Measurements from ENCODE around the gene EIF4B. TPM values are rescaled to one million over a fixed set of nuclear protein-coding genes. Genes with fewer than 3 reads are reported as not detected.
A peak's percentile ranks its signal among the peaks of the same experiment; 100 is the strongest.

EIF4B gene
- total and polyA plus RNA-seq, 4 donors, result 81.9 to 684 (median 220) TPM

GRCh38 chr12:52964556-52965336, 41.5 kb upstream of the EIF4B start:
- WGBS, 2 donors, result 55 to 79% methylated on average over 19 of the region's 19 CpGs
- no peaks in the 10 kb centered on the region for H3K9me3 ChIP-seq (ENCODE audit: control insufficient read depth in 4 of 4, insufficient read depth in 3 of 4, low read length in 3 of 4)
- H3K4me3 ChIP-seq, result no peak overlapping the region
- no peak overlapping the region for H3K27ac ChIP-seq (ENCODE audit: low read depth in 1 of 2, low read length in 1 of 2)
- H3K9ac ChIP-seq (ENCODE audit: insufficient read depth in 1 of 2, low read length in 2 of 2), result peak overlapping the region in 1 of 2 donors; percentile 55
- no peaks in the 10 kb centered on the region for H3K36me3 ChIP-seq (ENCODE audit: control insufficient read depth in 4 of 4, insufficient read depth in 4 of 4, low read length in 4 of 4)
- ATAC-seq (ENCODE audit: insufficient read depth, low FRiP score) (no peak), DNase-seq (peak in 1 of 3 donors; percentile 42)
- no peak for TF ChIP-seq CTCF (IDR thresholded peaks at IDR 0.05; ENCODE audit: control extremely low read depth, extremely low read depth)
- no peaks in the 10 kb centered on the region for H3K27me3 ChIP-seq (ENCODE audit: control insufficient read depth in 3 of 3, insufficient read depth in 3 of 3, low read length in 2 of 3)
- H3K4me1 ChIP-seq (ENCODE audit: control insufficient read depth in 5 of 5, insufficient read depth in 5 of 5, low read length in 5 of 5), result peaks cover 0 to 6% (median 0%) of the 10 kb centered on the region in 5 donors

- Histone ChIP-seq H3K9me3 (ENCODE audit: control insufficient read depth in 4 of 4, insufficient read depth in 3 of 4, low read length in 3 of 4) (no peaks in the 10 kb centered on the region), H3K27ac (ENCODE audit: low read depth in 1 of 2, low read length in 1 of 2) (no peak overlapping the region), H3K9ac (ENCODE audit: insufficient read depth in 1 of 2, low read length in 2 of 2) (peak overlapping the region in 1 of 2 donors; percentile 55), H3K27me3 (ENCODE audit: control insufficient read depth in 3 of 3, insufficient read depth in 3 of 3, low read length in 2 of 3) (no peaks in the 10 kb centered on the region), H3K4me3 (peak overlapping the region; percentile 4), H3K4me1 (ENCODE audit: control insufficient read depth in 5 of 5, insufficient read depth in 5 of 5, low read length in 5 of 5) (peaks cover 0 to 7% (median 0%) of the 10 kb centered on the region in 5 donors), H3K36me3 (ENCODE audit: control insufficient read depth in 4 of 4, insufficient read depth in 4 of 4, low read length in 4 of 4) (no peaks in the 10 kb centered on the region)
- TF ChIP-seq CTCF (IDR thresholded peaks at IDR 0.05; ENCODE audit: control extremely low read depth, extremely low read depth), result no peak
- peak; percentile 45 to 85 (median 83) for DNase-seq
- peak; percentile 9 for ATAC-seq (ENCODE audit: insufficient read depth, low FRiP score)
- WGBS, 2 donors, result 7 to 18% methylated on average over 19 to 28 of the region's 28 CpGs
These were observed 40.9 kb upstream of the EIF4B start for GRCh38 chr12:52965337-52965731.

- no peak overlapping the region for H3K4me3 ChIP-seq
- DNase-seq (no peak), ATAC-seq (ENCODE audit: insufficient read depth, low FRiP score) (no peak)
- H3K27me3 ChIP-seq (ENCODE audit: control insufficient read depth in 3 of 3, insufficient read depth in 3 of 3, low read length in 2 of 3), result no peaks in the 10 kb centered on the region
- H3K36me3 ChIP-seq (ENCODE audit: control insufficient read depth in 4 of 4, insufficient read depth in 4 of 4, low read length in 4 of 4), result no peaks in the 10 kb centered on the region
- no peak overlapping the region for H3K27ac ChIP-seq (ENCODE audit: low read depth in 1 of 2, low read length in 1 of 2)
- H3K9ac ChIP-seq (ENCODE audit: insufficient read depth in 1 of 2, low read length in 2 of 2), result no peak overlapping the region
- no peaks in the 10 kb centered on the region for H3K9me3 ChIP-seq (ENCODE audit: control insufficient read depth in 4 of 4, insufficient read depth in 3 of 4, low read length in 3 of 4)
- WGBS, 2 donors, result 78 to 82% methylated on average over 12 of the region's 12 CpGs
- no peak for TF ChIP-seq CTCF (IDR thresholded peaks at IDR 0.05; ENCODE audit: control extremely low read depth, extremely low read depth)
- peaks cover 0 to 10% (median 0%) of the 10 kb centered on the region in 5 donors for H3K4me1 ChIP-seq (ENCODE audit: control insufficient read depth in 5 of 5, insufficient read depth in 5 of 5, low read length in 5 of 5)
These were observed 37.0 kb upstream of the EIF4B start for GRCh38 chr12:52969166-52969795.

All from lung (tissue), 12 donors.